Panc1 (cell line): ENCODE data around the gene ACOXL. TPM values are rescaled to one million over a fixed set of nuclear protein-coding genes. Genes with fewer than 3 reads are reported as not detected.
A peak's percentile ranks its signal among the peaks of the same experiment; 100 is the strongest.
"Not testable (repeated sequence)": the region's sequence is repeated elsewhere in the genome, so short reads cannot be mapped to it uniquely, and the experiment has no call there.

Experiments used
- ATAC-seq: fragments of 200-7000 bp; cut with Tn5 transposase; 2 replicates; pipeline ENCODE4 v1.9.1; 2020; ENCODE audit warnings: mild to moderate bottlenecking, moderate library complexity
- BruUV-seq: library from RNA; stranded (reverse); fragments of 400-500 nt; replicated peaks from 2 replicates; lab custom pipeline; 2021; lab: Mats Ljungman, UMichigan
- CTCF ChIA-PET: fragments of 300-600 bp; sonication (Branson Sonifier 250); formaldehyde crosslinking; loops from one replicate; lab custom pipeline; 2022; ENCODE audit warnings: antibody characterized with exemption; lab: Charles Lee
- POLR2A ChIA-PET: fragments of 300-600 bp; sonication (Branson Sonifier 250); formaldehyde crosslinking; loops from one replicate; lab custom pipeline; 2022; ENCODE audit warnings: antibody characterized with exemption; lab: Charles Lee
- DNase-seq: peaks from one replicate; pipeline ENCODE4 v3.0.0-alpha.2; 2010; ENCODE audit warnings: low read depth, low spot score
- H3K27ac ChIP-seq: 2 replicates; pipeline ENCODE4 v1.5.1; 2011; ENCODE audit warnings: mild to moderate bottlenecking, low read length, inconsistent platforms
- H3K27me3 ChIP-seq: fragments of 200-500 bp; sonication (Bioruptor generic); 2 replicates; pipeline ENCODE4 v1.6.0; 2014; ENCODE audit warnings: low read length, inconsistent platforms; ENCODE audit not compliant: control insufficient read depth, insufficient read depth
- H3K36me3 ChIP-seq: fragments of 200-500 bp; sonication (Bioruptor generic); 2 replicates; pipeline ENCODE4 v1.5.1; 2014; ENCODE audit warnings: inconsistent platforms, mild to moderate bottlenecking, low read length, moderate library complexity; ENCODE audit not compliant: control insufficient read depth, insufficient read depth
- H3K4me1 ChIP-seq: 2 replicates; pipeline ENCODE4 v1.5.1; 2011; ENCODE audit warnings: inconsistent platforms, mild to moderate bottlenecking, low read length, moderate library complexity; ENCODE audit not compliant: control insufficient read depth, insufficient read depth
- H3K4me3 ChIP-seq, 2 experiments: 2 replicates each; pipeline ENCODE4 v1.5.1; 2011 to 2012; ENCODE audit warnings: low read depth in 2 of 2, low read length in 2 of 2, mild to moderate bottlenecking in 2 of 2, inconsistent platforms in 1 of 2, moderate library complexity in 1 of 2
- H3K9me3 ChIP-seq: fragments of 200-500 bp; sonication (Bioruptor generic); 2 replicates; pipeline ENCODE4 v1.5.1; 2014; ENCODE audit warnings: low read depth, mild to moderate bottlenecking, inconsistent platforms, low read length, moderate library complexity; ENCODE audit not compliant: control insufficient read depth, insufficient read depth
- POLR2AphosphoS5 ChIP-seq: IDR thresholded peaks from 2 replicates; pipeline ENCODE4 v1.6.1; 2012; ENCODE audit warnings: mild to moderate bottlenecking, low read depth, low read length, moderate library complexity
- REST ChIP-seq, 2 experiments: IDR thresholded peaks; 2 replicates each; pipeline ENCODE4 v1.6.1; 2011 to 2012; ENCODE audit warnings: low read depth in 2 of 2, control low read depth in 1 of 2, low read length in 1 of 2, mild to moderate bottlenecking in 1 of 2, moderate library complexity in 1 of 2; ENCODE audit not compliant: insufficient read depth in 1 of 2
- SIN3A ChIP-seq: IDR thresholded peaks from 2 replicates; pipeline ENCODE4 v1.6.1; 2012; ENCODE audit warnings: low read depth, mild to moderate bottlenecking, low read length, moderate library complexity, borderline replicate concordance; ENCODE audit not compliant: insufficient read depth
- TCF7L2 ChIP-seq: IDR thresholded peaks from 2 replicates; pipeline ENCODE4 v1.6.1; 2011; ENCODE audit warnings: mild to moderate bottlenecking, low read depth, low read length, inconsistent platforms
- in situ Hi-C: cut with HindIII; loops from 2 replicates; pipeline ENCODE4 v1.10.0; 2016; ENCODE audit warnings: low sequenced_read_pairs, low pct_unique_long_range_greater_than_20kb
- intact Hi-C: fragments of 100-400 bp; cut with micrococcal nuclease; formaldehyde crosslinking; loops from one replicate; pipeline ENCODE4 v1.10.0; 2022; ENCODE audit not compliant: unreplicated experiment
- total RNA-seq: library from RNA; stranded (reverse); gene quantifications from one replicate; pipeline ENCODE4 v1.2.1, GENCODE V29; 2021; ENCODE audit not compliant: unreplicated experiment
- TF ChIP-seq, protein P1 (sequence below): fragments of 450-650 bp; IDR thresholded peaks from 2 replicates; pipeline ENCODE4 v1.5.1; 2017; ENCODE audit warnings: mild to moderate bottlenecking

The ACOXL gene
- total RNA-seq, 1 experiment from 2014 or later = 4.9 TPM

DNA sequence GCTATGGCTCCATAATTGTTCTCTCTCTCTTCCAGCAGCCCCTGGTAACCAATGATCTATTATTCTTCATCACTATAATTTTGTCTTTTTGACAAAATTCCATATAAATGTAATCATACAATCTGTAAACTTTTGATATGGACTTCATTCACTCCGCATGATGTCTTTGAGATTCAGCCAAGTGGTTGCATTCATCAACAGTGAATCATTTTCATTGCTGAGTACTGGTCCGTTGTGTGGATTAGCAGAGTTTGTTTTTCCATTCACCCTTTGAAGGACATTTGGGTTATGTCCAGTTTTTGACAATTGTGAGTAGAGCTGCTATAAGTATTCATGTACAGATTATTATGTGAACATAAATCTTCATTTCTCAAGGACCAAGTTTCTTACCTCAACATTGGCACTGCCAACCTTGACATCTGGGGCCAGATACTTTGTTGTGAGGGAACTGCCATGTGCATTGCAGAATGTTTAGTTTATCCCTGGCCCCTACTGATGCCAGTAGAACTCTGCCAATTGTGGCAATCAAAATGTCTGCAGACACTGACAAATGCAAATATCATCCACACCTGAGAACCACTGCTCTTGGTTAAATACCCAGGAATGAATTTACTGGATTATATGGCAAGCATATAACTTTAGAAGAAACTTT, 340.0 kb downstream of the ACOXL start:
- ChIA-PET POLR2A (no interaction called here), CTCF (no interaction called here)
- no TSS peak for BruUV-seq
- peak; percentile 93 for ATAC-seq
- DNase-seq = peak; percentile 75
- peaks cover 14% of the 10 kb centered on the region for H3K4me1 ChIP-seq
- H3K9me3 ChIP-seq = peaks cover 29% of the 10 kb centered on the region
- H3K27ac ChIP-seq = peak overlapping the region; percentile 0; the same call in 1 of the 2 replicates
- H3K27me3 ChIP-seq = no peaks in the 10 kb centered on the region
- no peaks in the 10 kb centered on the region for H3K36me3 ChIP-seq
- no peak overlapping the region for H3K4me3 ChIP-seq
- in situ Hi-C loops = no loop called here
- intact Hi-C loops = no loop called here
- TF ChIP-seq TCF7L2 = peak; percentile 81
- TF ChIP-seq POLR2AphosphoS5 = no peak; the same call in 1 of the 2 replicates

DNA sequence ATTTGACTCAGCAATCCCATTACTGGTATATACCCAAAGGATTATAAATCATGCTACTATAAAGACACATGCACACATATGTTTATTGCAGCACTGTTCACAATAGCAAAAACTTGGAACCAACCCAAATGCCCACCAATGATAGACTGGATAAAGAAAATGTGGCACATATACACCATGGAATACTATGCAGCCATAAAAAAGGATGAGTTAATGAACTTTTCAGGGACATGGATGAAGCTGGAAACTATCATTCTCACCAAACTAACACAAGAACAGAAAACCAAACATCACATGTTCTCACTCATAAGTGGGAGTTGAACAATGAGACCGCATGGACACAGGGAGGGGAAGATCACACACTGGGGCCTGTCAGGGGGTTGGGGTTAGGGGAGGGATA, 350.3 kb downstream of the ACOXL start:
- CTCF ChIA-PET = not testable (repeated sequence)

GRCh38 chr2:111091811-111092211, 359.4 kb downstream of the ACOXL start:
- in situ Hi-C loops = no loop called here
- TF ChIP-seq POLR2AphosphoS5 (no peak), SIN3A (no peak)
- Histone ChIP-seq H3K4me1 (no peaks in the 10 kb centered on the region), H3K9me3 (no peaks in the 10 kb centered on the region), H3K27ac (no peak overlapping the region), H3K27me3 (peaks cover 2% of the 10 kb centered on the region; the same call in 1 of the 2 replicates), H3K4me3 (no peak overlapping the region), H3K36me3 (no peaks in the 10 kb centered on the region)
- ChIA-PET CTCF (no interaction called here), POLR2A (no interaction called here)
- intact Hi-C loops = no loop called here
- no TSS peak for BruUV-seq
- ATAC-seq = no peak
- no peak for DNase-seq

More for the DNA sequence above, 350.3 kb downstream of the ACOXL start:
- H3K9me3 ChIP-seq, in situ Hi-C loops, H3K4me1 ChIP-seq, H3K36me3 ChIP-seq, H3K27ac ChIP-seq, DNase-seq, POLR2A ChIA-PET, BruUV-seq, H3K27me3 ChIP-seq, intact Hi-C loops, ATAC-seq, H3K4me3 ChIP-seq: not testable (repeated sequence)

GRCh38 chr2:111094691-111095090, 362.3 kb downstream of the ACOXL start:
- ATAC-seq (no peak), DNase-seq (no peak)
- Histone ChIP-seq H3K9me3 (no peaks in the 10 kb centered on the region), H3K36me3 (no peaks in the 10 kb centered on the region), H3K27me3 (peaks cover 2% of the 10 kb centered on the region; the same call in 1 of the 2 replicates), H3K27ac (no peak overlapping the region), H3K4me1 (no peaks in the 10 kb centered on the region), H3K4me3 (no peak overlapping the region)
- TF ChIP-seq, protein P1, sequence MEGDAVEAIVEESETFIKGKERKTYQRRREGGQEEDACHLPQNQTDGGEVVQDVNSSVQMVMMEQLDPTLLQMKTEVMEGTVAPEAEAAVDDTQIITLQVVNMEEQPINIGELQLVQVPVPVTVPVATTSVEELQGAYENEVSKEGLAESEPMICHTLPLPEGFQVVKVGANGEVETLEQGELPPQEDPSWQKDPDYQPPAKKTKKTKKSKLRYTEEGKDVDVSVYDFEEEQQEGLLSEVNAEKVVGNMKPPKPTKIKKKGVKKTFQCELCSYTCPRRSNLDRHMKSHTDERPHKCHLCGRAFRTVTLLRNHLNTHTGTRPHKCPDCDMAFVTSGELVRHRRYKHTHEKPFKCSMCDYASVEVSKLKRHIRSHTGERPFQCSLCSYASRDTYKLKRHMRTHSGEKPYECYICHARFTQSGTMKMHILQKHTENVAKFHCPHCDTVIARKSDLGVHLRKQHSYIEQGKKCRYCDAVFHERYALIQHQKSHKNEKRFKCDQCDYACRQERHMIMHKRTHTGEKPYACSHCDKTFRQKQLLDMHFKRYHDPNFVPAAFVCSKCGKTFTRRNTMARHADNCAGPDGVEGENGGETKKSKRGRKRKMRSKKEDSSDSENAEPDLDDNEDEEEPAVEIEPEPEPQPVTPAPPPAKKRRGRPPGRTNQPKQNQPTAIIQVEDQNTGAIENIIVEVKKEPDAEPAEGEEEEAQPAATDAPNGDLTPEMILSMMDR = no peak
- TF ChIP-seq POLR2AphosphoS5 = no peak
- TF ChIP-seq TCF7L2 = no peak
- TF ChIP-seq SIN3A = no peak
- TF ChIP-seq REST (IDR thresholded peaks at IDR 0.05; ENCODE audit: insufficient read depth in 1 of 2, low read depth in 2 of 2, low read length in 1 of 2) = no peak
- ChIA-PET CTCF (no interaction called here), POLR2A (interaction anchor here (0.7 kb wide), 1 partner anchor 576 kb away, joined by 3 read pairs; no protein-coding TSS in a partner anchor)
- intact Hi-C loops = no loop called here
- in situ Hi-C loops = no loop called here
- BruUV-seq = no TSS peak
